ENCODE data around the gene LBX1. TPM values are rescaled to one million over a fixed set of nuclear protein-coding genes. Genes with fewer than 3 reads are reported as not detected.

Gene LBX1
- total RNA-seq, 2 experiments from 2014 or later, result not detected

- intact Hi-C loops (cut with micrococcal nuclease; ENCODE audit: unreplicated experiment), result no loop called here
- Histone ChIP-seq H3K27ac (ENCODE audit: low read depth, low read length, poor library complexity, severe bottlenecking) (no peak overlapping the region), H3K9me2 (ENCODE audit: insufficient read depth, low read length) (no peaks in the 10 kb centered on the region), H3K4me2 (ENCODE audit: low read length) (peak overlapping the region; percentile 20), H3K4me1 (ENCODE audit: insufficient read depth, low read length, poor library complexity, severe bottlenecking) (peaks cover 9% of the 10 kb centered on the region), H4K20me1 (ENCODE audit: insufficient read depth, low read length) (no peaks in the 10 kb centered on the region), H3K4me3 (ENCODE audit: low read depth, low read length, poor library complexity, severe bottlenecking) (no peak overlapping the region), H3K36me3 (ENCODE audit: insufficient read depth, low read length) (no peaks in the 10 kb centered on the region), H2AFZ (ENCODE audit: low read length) (no peak overlapping the region), H3K79me2 (ENCODE audit: insufficient read depth, low read depth, low read length) (no peaks in the 10 kb centered on the region), H3K9me3 (ENCODE audit: low read length) (no peaks in the 10 kb centered on the region)
- BruUV-seq (replicated peaks), result no TSS peak
- CTCF ChIA-PET (ENCODE audit: unreplicated experiment), result no interaction called here
- TF ChIP-seq, protein P1, sequence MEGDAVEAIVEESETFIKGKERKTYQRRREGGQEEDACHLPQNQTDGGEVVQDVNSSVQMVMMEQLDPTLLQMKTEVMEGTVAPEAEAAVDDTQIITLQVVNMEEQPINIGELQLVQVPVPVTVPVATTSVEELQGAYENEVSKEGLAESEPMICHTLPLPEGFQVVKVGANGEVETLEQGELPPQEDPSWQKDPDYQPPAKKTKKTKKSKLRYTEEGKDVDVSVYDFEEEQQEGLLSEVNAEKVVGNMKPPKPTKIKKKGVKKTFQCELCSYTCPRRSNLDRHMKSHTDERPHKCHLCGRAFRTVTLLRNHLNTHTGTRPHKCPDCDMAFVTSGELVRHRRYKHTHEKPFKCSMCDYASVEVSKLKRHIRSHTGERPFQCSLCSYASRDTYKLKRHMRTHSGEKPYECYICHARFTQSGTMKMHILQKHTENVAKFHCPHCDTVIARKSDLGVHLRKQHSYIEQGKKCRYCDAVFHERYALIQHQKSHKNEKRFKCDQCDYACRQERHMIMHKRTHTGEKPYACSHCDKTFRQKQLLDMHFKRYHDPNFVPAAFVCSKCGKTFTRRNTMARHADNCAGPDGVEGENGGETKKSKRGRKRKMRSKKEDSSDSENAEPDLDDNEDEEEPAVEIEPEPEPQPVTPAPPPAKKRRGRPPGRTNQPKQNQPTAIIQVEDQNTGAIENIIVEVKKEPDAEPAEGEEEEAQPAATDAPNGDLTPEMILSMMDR (conservative IDR thresholded peaks at IDR 0.05; ENCODE audit: low read length), result no peak
- no peak for TF ChIP-seq EZH2phosphoT487 (IDR thresholded peaks at IDR 0.05; ENCODE audit: borderline replicate concordance, low read depth, low read length)
- POLR2A ChIA-PET, result no interaction called here
- peak; percentile 39 for DNase-seq (ENCODE audit: low spot score)
Measured at GRCh38 chr10:101189461-101190401, 39.5 kb downstream of the LBX1 start.

GRCh38 chr10:101188942-101189341 is 40.3 kb downstream of the LBX1 start:
- TF ChIP-seq, protein P1 (conservative IDR thresholded peaks at IDR 0.05; ENCODE audit: low read length), result no peak
- TF ChIP-seq EZH2phosphoT487 (IDR thresholded peaks at IDR 0.05; ENCODE audit: borderline replicate concordance, low read depth, low read length), result no peak
- H3K4me1 ChIP-seq (ENCODE audit: insufficient read depth, low read length, poor library complexity, severe bottlenecking), result peaks cover 9% of the 10 kb centered on the region
- H3K36me3 ChIP-seq (ENCODE audit: insufficient read depth, low read length), result no peaks in the 10 kb centered on the region
- BruUV-seq (replicated peaks), result no TSS peak
- H3K9me2 ChIP-seq (ENCODE audit: insufficient read depth, low read length), result no peaks in the 10 kb centered on the region
- H3K4me3 ChIP-seq (ENCODE audit: low read depth, low read length, poor library complexity, severe bottlenecking), result no peak overlapping the region
- no peak for DNase-seq (ENCODE audit: low spot score)
- no peak overlapping the region for H3K27ac ChIP-seq (ENCODE audit: low read depth, low read length, poor library complexity, severe bottlenecking)
- no peaks in the 10 kb centered on the region for H3K79me2 ChIP-seq (ENCODE audit: insufficient read depth, low read depth, low read length)
- ChIA-PET POLR2A (no interaction called here), CTCF (ENCODE audit: unreplicated experiment) (no interaction called here)
- H3K9me3 ChIP-seq (ENCODE audit: low read length), result no peaks in the 10 kb centered on the region
- intact Hi-C loops (cut with micrococcal nuclease; ENCODE audit: unreplicated experiment), result no loop called here
- H4K20me1 ChIP-seq (ENCODE audit: insufficient read depth, low read length), result no peaks in the 10 kb centered on the region
- no peak overlapping the region for H3K4me2 ChIP-seq (ENCODE audit: low read length)
- H2AFZ ChIP-seq (ENCODE audit: low read length), result no peak overlapping the region

Data from OCI-LY7 (cell line).